WERI-Rb-1 (cell line): ENCODE results near the gene TSPAN3.

ENCODE experiments used
- DNase-seq: peaks from one replicate; pipeline ENCODE4 v3.0.0-alpha.2; 2020
- H3K27ac ChIP-seq: fragments of 250-450 bp; sonication (Bioruptor Pico); 2 replicates; pipeline ENCODE4 v1.5.1; 2020; ENCODE audit warnings: mild to moderate bottlenecking, moderate library complexity
- H3K27me3 ChIP-seq: fragments of 250-450 bp; sonication (Bioruptor Pico); 2 replicates; pipeline ENCODE4 v1.5.1; 2021; ENCODE audit warnings: mild to moderate bottlenecking, low read depth, moderate library complexity; ENCODE audit not compliant: insufficient read depth, severe bottlenecking
- H3K36me3 ChIP-seq: fragments of 250-450 bp; sonication (Bioruptor Pico); 2 replicates; pipeline ENCODE4 v1.5.1; 2020; ENCODE audit warnings: mild to moderate bottlenecking, moderate library complexity
- H3K4me3 ChIP-seq: 2 replicates; pipeline ENCODE4 v1.5.1; 2011; ENCODE audit warnings: low read depth, mild to moderate bottlenecking, control low read depth, low read length
- H3K9me3 ChIP-seq: fragments of 250-450 bp; sonication (Bioruptor Pico); 2 replicates; pipeline ENCODE4 v1.5.1; 2021; ENCODE audit warnings: mild to moderate bottlenecking, moderate library complexity; ENCODE audit not compliant: severe bottlenecking
- TF ChIP-seq, protein P1 (sequence below): IDR thresholded peaks from 2 replicates; pipeline ENCODE4 v1.5.1; 2011; ENCODE audit warnings: low read depth, mild to moderate bottlenecking, control low read depth, inconsistent platforms, low read length

TSPAN3 gene

DNA sequence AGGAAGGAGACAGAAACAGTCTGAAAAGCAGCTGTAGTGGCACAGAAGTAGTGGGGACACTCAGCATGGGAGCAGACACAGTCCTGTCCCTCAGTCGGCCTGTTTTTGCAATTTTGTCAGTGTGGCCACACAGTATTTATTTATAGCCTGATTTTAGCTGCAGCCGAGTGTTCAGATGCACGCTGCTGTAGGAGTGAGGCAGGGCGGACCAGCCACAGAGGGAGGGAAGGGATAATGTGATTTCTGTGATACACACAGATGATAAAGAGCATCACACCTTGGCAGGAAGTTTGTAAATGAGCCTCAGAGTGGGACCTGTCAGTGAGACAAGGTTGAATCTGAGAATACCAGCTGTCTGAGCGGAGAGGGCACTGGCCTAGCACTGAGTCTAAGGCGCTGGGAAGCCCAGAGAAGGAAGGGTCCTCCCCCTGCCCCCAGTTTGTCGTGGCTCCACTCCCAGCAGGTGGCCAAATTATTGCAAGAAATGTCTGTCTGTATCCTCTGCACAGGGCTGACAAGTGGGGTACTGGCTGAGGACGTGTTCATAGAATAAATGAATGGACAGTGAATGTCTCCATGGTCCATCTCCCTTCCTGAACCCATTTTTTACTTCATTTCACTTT lies 72.1 kb downstream of the TSPAN3 start:
- H3K4me3 ChIP-seq, result no peak overlapping the region
- TF ChIP-seq, protein P1, sequence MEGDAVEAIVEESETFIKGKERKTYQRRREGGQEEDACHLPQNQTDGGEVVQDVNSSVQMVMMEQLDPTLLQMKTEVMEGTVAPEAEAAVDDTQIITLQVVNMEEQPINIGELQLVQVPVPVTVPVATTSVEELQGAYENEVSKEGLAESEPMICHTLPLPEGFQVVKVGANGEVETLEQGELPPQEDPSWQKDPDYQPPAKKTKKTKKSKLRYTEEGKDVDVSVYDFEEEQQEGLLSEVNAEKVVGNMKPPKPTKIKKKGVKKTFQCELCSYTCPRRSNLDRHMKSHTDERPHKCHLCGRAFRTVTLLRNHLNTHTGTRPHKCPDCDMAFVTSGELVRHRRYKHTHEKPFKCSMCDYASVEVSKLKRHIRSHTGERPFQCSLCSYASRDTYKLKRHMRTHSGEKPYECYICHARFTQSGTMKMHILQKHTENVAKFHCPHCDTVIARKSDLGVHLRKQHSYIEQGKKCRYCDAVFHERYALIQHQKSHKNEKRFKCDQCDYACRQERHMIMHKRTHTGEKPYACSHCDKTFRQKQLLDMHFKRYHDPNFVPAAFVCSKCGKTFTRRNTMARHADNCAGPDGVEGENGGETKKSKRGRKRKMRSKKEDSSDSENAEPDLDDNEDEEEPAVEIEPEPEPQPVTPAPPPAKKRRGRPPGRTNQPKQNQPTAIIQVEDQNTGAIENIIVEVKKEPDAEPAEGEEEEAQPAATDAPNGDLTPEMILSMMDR, result no peak
- no peak overlapping the region for H3K27ac ChIP-seq

GRCh38 chr15:76996526-76997401 lies 74.1 kb downstream of the TSPAN3 start:
- Histone ChIP-seq H3K9me3 (no peaks in the 10 kb centered on the region), H3K27me3 (no peaks in the 10 kb centered on the region), H3K36me3 (no peaks in the 10 kb centered on the region), H3K27ac (no peak overlapping the region), H3K4me3 (no peak overlapping the region)
- TF ChIP-seq, protein P1, result no peak
- DNase-seq, result no peak

More for the DNA sequence above, 72.1 kb downstream of the TSPAN3 start:
- no peaks in the 10 kb centered on the region for H3K27me3 ChIP-seq
- no peaks in the 10 kb centered on the region for H3K9me3 ChIP-seq
- no peak for DNase-seq
- no peaks in the 10 kb centered on the region for H3K36me3 ChIP-seq

DNA sequence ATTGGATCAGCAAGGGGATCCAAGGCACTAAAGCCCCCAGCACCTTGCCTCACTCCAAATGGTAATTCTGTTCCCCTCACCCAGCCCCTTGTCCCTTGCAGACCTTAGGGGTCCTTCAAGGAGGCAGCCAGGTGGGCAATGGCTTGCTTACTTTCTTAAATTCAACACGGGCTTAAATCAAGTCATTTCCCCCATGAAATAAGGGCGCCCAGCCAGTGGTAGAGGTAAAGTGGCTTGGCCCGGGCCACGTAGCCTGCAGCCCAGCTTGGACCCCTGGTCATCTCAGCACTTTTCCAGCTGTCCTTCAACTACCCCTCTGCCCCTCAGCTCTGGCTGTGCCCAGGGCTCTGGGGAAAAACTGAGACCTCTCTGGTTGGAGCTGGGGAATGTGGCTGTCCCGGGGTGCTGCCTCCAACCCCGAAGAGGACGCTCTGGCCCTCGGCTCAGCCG lies 74.8 kb downstream of the TSPAN3 start:
- no peak for DNase-seq
- no peaks in the 10 kb centered on the region for H3K9me3 ChIP-seq
- H3K36me3 ChIP-seq, result no peaks in the 10 kb centered on the region
- TF ChIP-seq, protein P1, result no peak
- no peak overlapping the region for H3K4me3 ChIP-seq
- H3K27me3 ChIP-seq, result no peaks in the 10 kb centered on the region
- H3K27ac ChIP-seq, result no peak overlapping the region

- no peak within 1 kb of the TSS for H3K4me3 ChIP-seq
- no peaks in the 10 kb centered on the region for H3K27me3 ChIP-seq
- no peaks in the 10 kb centered on the region for H3K9me3 ChIP-seq
- DNase-seq, result no peak
- no peaks in the 10 kb centered on the region for H3K36me3 ChIP-seq
- TF ChIP-seq, protein P1, result no peak
- H3K27ac ChIP-seq, result no peak within 1 kb of the TSS
Measured at GRCh38 chr15:76994971-76995945, 75.7 kb downstream of the TSPAN3 start, which contains the start of gene PSTPIP1. Gene PSTPIP1, plus strand, starts transcription at chr15:76995126. Its CDS starts 448 bp downstream, at chr15:76995574.

GRCh38 chr15:76994496-76994895 lies 76.4 kb downstream of the TSPAN3 start:
- no peak for DNase-seq
- no peak overlapping the region for H3K4me3 ChIP-seq
- H3K36me3 ChIP-seq, result no peaks in the 10 kb centered on the region
- TF ChIP-seq, protein P1, result no peak
- H3K27ac ChIP-seq, result no peak overlapping the region
- H3K9me3 ChIP-seq, result no peaks in the 10 kb centered on the region
- no peaks in the 10 kb centered on the region for H3K27me3 ChIP-seq
